ENCODE results near the gene LIMCH1. TPM values are rescaled to one million over a fixed set of nuclear protein-coding genes. Genes with fewer than 3 reads are reported as not detected.

The LIMCH1 gene
- total RNA-seq, 4 donors from 2014 or later, result 8.5 to 32.6 (median 27.0) TPM

GRCh38 chr4:41524425-41524824 lies 13.5 kb upstream of the LIMCH1 start:
- no peak for DNase-seq (ENCODE audit: low spot score in 2 of 2)
- Histone ChIP-seq H3K4me1 (no peaks in the 10 kb centered on the region), H3K36me3 (no peaks in the 10 kb centered on the region), H3K27ac (no peak overlapping the region), H3K27me3 (no peaks in the 10 kb centered on the region), H3K4me3 (no peak overlapping the region), H3K9me3 (no peaks in the 10 kb centered on the region)
- TF ChIP-seq POLR2A (IDR thresholded peaks at IDR 0.05) (no peak), POLR2AphosphoS5 (IDR thresholded peaks at IDR 0.05) (no peak), CTCF (IDR thresholded peaks at IDR 0.05) (no peak), EP300 (IDR thresholded peaks at IDR 0.05) (no peak)
- 68% methylated on average over 4 of the region's 4 CpGs for WGBS

GRCh38 chr4:41525129-41525528 lies 12.8 kb upstream of the LIMCH1 start:
- DNase-seq (ENCODE audit: low spot score in 2 of 2), result no peak
- no peak overlapping the region for H3K4me3 ChIP-seq
- H3K9me3 ChIP-seq, result no peaks in the 10 kb centered on the region
- no peaks in the 10 kb centered on the region for H3K27me3 ChIP-seq
- 69% methylated on average over 11 of the region's 11 CpGs for WGBS
- TF ChIP-seq POLR2A (IDR thresholded peaks at IDR 0.05), result no peak
- no peak for TF ChIP-seq EP300 (IDR thresholded peaks at IDR 0.05)
- no peak for TF ChIP-seq CTCF (IDR thresholded peaks at IDR 0.05)
- peak in 1 of 3 donors; percentile 12 for TF ChIP-seq POLR2AphosphoS5 (IDR thresholded peaks at IDR 0.05)
- no peak overlapping the region for H3K27ac ChIP-seq
- H3K4me1 ChIP-seq, result no peaks in the 10 kb centered on the region
- H3K36me3 ChIP-seq, result no peaks in the 10 kb centered on the region

- Histone ChIP-seq H3K9me3 (no peaks in the 10 kb centered on the region), H3K4me1 (no peaks in the 10 kb centered on the region), H3K27ac (no peak overlapping the region), H3K27me3 (no peaks in the 10 kb centered on the region), H3K4me3 (no peak overlapping the region), H3K36me3 (no peaks in the 10 kb centered on the region)
- 94% methylated on average over 2 of the region's 2 CpGs for whole genome bisulfite sequencing
- DNase-seq (ENCODE audit: low spot score in 2 of 2), result no peak
- TF ChIP-seq POLR2A (IDR thresholded peaks at IDR 0.05) (no peak), POLR2AphosphoS5 (IDR thresholded peaks at IDR 0.05) (no peak), CTCF (IDR thresholded peaks at IDR 0.05) (no peak)
Measured at GRCh38 chr4:41526628-41527027, 11.3 kb upstream of the LIMCH1 start.

- H3K4me1 ChIP-seq, result no peaks in the 10 kb centered on the region
- H3K9me3 ChIP-seq, result no peaks in the 10 kb centered on the region
- TF ChIP-seq POLR2A (IDR thresholded peaks at IDR 0.05) (no peak), CTCF (IDR thresholded peaks at IDR 0.05) (no peak), EP300 (IDR thresholded peaks at IDR 0.05) (no peak), POLR2AphosphoS5 (IDR thresholded peaks at IDR 0.05) (no peak)
- WGBS, result 71% methylated on average over 6 of the region's 6 CpGs
- no peaks in the 10 kb centered on the region for H3K27me3 ChIP-seq
- no peak overlapping the region for H3K27ac ChIP-seq
- no peak overlapping the region for H3K4me3 ChIP-seq
- no peaks in the 10 kb centered on the region for H3K36me3 ChIP-seq
- no peak for DNase-seq (ENCODE audit: low spot score in 2 of 2)
Measured at GRCh38 chr4:41528512-41529205, 9.3 kb upstream of the LIMCH1 start.

- no peak overlapping the region for H3K4me3 ChIP-seq
- peaks cover 8% of the 10 kb centered on the region for H3K4me1 ChIP-seq
- no peak for DNase-seq (ENCODE audit: low spot score in 2 of 2)
- no peak overlapping the region for H3K27ac ChIP-seq
- no peaks in the 10 kb centered on the region for H3K27me3 ChIP-seq
- TF ChIP-seq POLR2A (IDR thresholded peaks at IDR 0.05) (no peak), EP300 (IDR thresholded peaks at IDR 0.05) (no peak)
- no peaks in the 10 kb centered on the region for H3K9me3 ChIP-seq
- WGBS, result 87% methylated on average over 5 of the region's 5 CpGs
- H3K36me3 ChIP-seq, result no peaks in the 10 kb centered on the region
Measured at GRCh38 chr4:41530741-41531140, 7.2 kb upstream of the LIMCH1 start.

GRCh38 chr4:41532336-41532735 lies 5.6 kb upstream of the LIMCH1 start:
- H3K9me3 ChIP-seq, result no peaks in the 10 kb centered on the region
- no peaks in the 10 kb centered on the region for H3K27me3 ChIP-seq
- WGBS, result 93% methylated on average over 7 of the region's 7 CpGs
- H3K4me1 ChIP-seq, result peaks cover 8% of the 10 kb centered on the region
- H3K4me3 ChIP-seq, result no peak overlapping the region
- H3K36me3 ChIP-seq, result no peaks in the 10 kb centered on the region
- H3K27ac ChIP-seq, result no peak overlapping the region
- TF ChIP-seq CTCF (IDR thresholded peaks at IDR 0.05), result no peak
- TF ChIP-seq EP300 (IDR thresholded peaks at IDR 0.05), result no peak
- no peak for TF ChIP-seq POLR2AphosphoS5 (IDR thresholded peaks at IDR 0.05)
- TF ChIP-seq POLR2A (IDR thresholded peaks at IDR 0.05), result no peak
- DNase-seq (ENCODE audit: low spot score in 2 of 2), result no peak

All from suprapubic skin (tissue), 4 donors.